GM18909 (cell line): Measurements from ENCODE around the gene FGF14.

ENCODE experiments used
- ATAC-seq: cut with Tn5 transposase; IDR thresholded peaks from one replicate; pipeline ENCODE4 v1.9.1; 2021; ENCODE audit warnings: mild to moderate bottlenecking; ENCODE audit not compliant: unreplicated experiment, poor library complexity

Gene FGF14

DNA sequence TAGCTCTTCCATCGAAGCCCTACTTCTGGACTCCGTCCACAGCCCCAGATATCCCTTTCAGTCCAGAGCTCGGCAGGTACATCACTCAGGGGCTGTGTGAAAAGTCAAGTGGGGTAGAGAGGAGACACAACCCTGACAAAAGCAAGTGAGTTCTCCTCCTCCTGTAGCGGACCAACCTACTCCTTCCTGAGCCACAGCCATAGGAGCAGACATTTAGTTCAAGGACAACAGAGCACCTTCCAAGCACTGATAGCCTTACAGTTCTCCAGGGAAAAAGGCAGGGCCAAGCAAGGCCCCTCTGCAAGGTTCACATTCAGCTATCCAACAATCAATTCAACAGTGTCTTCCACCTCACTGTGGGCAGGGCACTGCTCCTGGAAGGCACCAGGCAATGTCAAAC is 89.0 kb downstream of the FGF14 start:
- no peak for ATAC-seq

DNA sequence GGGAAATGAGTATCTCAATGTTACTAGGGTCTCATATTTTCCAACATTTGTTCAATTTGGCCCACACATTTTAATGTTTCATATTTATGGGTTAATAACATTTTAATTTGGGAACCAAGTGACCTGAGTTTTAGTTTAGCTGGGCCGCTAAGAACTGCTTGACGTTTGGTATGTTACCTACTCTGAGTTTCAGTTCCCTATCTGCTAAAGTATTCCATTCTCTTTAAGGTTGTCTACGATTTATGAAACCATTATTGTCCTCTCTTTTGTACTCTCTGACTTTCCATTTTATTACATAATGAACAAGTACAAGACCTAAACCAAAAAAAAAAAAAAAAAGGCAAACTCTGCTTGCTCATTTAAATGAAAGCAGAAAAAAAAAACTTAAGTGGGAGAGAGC is 89.9 kb downstream of the FGF14 start:
- peak; percentile 79 for ATAC-seq

DNA sequence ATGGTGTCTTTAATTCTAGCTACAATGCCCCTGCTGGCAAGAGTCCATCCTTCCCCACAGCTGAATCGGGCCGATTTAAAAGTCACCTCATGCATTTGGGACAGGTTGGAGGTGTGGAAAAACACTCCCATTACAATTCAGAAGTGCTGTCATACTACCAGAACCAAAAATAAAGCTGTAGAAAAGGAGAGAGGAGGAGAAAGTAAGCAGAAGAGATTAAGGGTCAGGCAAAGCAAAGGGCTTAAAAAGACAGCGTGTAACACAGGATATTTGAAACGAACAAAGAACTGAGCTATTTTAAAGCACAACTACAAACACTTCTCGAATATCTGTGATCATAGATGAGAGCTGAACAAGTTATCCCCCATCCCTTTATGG is 90.4 kb downstream of the FGF14 start:
- ATAC-seq = no peak

DNA sequence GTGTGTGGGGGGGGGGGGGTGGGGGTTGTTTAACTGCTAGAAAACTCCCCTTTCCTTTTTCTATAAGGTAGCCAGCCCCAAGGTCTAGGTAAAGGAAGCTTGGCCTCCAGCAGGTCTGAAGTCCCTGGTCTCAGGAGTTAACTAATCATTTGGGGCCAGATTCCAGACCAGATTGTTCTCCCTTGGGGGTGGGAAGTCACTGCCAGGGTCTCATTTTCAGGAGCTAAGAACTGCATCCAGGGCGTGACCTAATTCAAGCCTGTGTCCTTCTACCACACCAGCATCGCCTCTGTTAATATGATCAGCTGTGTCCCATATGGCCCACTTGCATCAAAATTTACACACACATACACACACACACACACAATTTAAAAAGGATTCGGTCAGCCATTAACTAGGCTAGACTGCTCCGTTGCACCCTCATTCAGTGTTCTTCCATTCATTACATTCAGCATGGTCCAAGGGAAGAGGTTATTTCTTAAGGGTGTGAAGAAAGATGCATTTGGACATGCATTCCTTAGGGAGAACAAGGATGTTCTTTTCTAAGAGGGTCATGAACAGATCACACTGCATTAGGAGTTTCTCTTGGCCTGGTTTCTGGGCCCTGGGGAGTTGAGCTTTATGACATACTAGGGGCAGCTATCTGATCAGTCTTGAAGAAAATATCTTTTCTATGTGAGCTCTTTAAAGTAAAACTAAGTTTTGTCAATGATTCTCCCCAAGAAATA is 91.0 kb downstream of the FGF14 start:
- ATAC-seq = no peak

DNA sequence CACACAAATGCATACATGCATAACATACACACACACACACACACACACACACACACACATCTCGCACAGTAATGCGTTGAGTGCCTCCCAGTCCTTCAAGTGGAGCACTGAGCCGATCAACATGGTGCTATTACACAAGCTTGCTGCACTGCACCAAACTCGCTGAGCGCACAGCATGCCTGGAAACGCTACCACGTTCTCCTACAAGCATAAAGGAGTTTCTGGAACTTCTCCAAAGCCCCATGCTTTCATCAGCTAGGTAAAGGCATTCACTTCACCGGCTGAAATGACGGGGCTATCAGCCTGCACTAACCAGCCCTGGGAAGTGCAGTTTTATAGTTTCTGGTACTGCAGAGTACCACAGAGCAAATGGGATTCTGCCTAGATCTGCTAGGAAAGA is 92.7 kb downstream of the FGF14 start:
- no peak for ATAC-seq

DNA sequence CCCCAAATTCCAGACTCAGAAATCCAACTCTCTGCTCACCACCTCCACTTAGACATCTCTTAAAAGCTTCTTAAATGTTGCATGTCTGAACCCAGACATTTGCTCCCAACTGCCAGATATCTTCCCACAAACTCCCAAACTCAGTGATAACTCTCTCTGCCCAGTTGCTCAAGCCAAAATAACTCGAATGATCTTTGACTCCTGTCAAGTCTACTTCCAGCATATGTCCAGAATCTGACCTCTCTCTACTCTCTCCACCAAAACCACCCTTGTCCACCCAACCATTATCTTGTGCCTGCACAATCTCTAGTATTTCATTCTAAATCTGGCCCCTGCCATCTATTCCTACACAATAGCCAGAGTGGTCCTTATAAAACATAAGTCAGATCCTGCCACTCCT is 99.3 kb downstream of the FGF14 start:
- ATAC-seq = no peak

DNA sequence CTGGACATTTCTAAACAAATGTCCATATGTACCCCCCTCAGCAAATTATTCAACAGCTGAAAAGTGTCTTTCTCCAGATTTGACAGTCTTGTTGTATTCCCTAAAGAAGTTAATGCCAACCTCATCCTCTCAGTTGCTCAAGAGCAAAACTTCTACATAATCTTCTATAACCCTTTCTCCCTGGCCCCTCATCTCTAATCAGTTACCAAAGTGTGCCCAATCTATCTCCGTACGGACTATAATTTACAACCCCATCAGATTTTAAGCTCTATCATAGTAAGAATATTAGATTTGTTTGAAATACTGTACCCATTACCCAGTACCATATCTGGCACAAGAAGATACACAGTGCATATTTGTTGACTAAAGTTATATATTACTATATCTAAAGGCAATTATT is 101.5 kb downstream of the FGF14 start:
- ATAC-seq = no peak

DNA sequence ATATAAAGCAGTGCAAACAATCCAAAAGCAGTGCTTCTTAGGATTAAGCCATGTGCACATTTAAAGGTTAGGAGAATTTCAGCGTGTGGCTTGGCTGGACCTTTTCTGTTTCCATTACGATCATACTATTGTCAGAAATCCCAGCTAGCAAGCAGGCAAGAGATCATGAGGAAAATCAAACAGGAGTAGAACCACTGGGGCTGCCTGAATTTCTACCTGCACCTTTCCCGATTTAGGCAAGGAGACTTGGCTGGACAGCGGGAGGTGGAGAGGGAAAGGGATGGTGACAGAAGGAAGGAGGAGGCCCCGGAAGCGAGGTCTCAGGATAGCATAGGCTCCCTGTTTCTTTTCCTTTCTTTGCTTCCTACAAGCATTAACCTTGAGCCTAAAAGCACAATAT is 102.5 kb downstream of the FGF14 start:
- no peak for ATAC-seq

DNA sequence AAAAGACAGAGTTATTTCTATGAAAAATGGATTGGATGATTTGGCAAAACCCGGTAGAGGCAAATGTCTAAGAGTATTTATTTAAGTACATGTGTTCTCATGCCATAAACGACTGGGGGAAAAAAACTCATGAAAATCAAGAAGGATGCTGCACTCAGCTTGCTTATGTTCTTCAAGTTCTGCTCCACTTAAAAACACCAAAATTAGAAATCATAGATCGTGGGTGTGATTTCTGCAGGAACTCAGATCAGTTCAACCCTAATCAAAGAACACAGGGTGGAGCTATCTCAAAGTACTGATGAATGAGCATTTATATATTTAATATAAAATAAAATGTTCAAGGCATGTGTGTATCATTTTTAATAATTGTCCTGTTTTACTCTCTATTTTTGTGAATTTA is 103.8 kb downstream of the FGF14 start:
- no peak for ATAC-seq

DNA sequence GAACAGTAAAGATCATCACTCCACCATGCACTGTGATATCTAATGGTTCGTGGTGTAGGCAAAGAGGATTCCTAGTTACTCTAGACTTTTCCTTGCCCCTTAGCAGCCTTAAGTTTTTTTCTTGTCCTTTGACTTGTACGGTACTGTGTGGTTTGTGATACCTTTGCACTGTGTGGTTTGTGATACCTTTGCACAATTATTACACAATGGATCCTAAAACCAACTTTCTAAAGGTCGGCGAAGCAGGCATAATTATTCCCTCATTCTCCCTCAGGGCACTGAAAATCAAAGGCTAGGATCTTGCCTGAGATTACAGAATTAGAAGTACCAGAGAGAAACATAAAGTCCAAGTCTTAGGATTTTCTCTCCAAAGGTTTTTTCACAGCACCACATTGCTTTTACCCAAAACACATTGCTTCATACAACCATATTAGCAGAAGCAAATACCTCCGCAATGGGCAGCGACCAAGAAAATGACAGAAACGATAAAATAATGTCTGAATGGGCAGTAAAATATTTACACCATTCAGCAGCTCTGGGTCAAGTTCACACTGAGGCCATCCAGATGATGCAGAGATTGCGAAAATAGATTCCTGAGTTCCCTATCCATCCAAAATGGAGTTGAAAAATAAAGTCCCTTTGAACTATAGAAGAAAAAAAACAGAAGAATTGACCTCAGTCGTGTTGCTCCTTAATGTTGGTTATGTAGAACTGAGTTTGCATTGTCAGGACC is 106.4 kb downstream of the FGF14 start:
- ATAC-seq = no peak

DNA sequence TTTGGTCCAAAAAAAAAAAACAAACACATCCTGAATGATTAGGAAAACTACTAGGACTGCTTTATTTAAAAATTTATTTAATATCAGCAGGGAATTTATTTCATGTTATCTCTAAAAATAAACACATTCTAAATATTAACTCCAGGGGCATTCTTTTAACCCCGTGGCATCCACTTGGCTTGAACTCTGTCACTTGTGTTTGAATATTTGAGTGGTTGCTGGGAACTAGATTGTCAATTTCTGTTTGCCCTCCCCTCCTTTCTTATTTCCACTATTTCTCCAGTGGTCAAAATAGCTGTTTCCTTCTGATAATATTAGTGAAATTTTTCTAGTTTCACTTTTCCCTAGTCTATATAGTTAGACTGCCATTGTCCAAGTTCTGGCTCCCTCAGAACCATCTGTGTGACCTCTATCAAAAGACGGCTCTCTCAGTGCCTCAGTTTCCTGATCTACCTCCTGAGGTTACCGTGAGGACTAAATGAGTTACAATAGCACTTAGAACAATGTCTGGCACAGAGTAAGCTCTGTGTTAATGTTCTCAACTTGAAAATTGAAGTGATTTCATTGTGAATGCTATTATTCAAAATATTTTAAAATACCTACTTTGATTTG is 107.3 kb downstream of the FGF14 start:
- no peak for ATAC-seq

DNA sequence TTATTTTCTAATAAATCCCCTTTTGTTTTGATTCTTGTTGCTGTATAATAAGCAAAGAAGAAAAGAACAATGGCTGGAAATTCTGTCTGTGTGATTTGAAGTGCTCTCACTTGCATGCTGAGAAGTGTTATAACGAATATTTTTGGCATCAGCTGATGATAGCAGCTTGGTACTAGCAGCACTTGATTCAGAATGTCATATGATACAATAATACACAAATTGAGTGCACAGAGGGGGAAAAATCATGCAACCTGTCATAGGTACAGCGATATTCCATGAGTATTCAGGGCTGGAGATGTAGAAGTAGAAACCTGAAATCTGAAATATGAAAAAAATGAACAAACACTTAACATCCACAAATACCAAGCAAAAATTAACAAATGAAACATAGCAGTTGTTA is 108.1 kb downstream of the FGF14 start:
- ATAC-seq = no peak

DNA sequence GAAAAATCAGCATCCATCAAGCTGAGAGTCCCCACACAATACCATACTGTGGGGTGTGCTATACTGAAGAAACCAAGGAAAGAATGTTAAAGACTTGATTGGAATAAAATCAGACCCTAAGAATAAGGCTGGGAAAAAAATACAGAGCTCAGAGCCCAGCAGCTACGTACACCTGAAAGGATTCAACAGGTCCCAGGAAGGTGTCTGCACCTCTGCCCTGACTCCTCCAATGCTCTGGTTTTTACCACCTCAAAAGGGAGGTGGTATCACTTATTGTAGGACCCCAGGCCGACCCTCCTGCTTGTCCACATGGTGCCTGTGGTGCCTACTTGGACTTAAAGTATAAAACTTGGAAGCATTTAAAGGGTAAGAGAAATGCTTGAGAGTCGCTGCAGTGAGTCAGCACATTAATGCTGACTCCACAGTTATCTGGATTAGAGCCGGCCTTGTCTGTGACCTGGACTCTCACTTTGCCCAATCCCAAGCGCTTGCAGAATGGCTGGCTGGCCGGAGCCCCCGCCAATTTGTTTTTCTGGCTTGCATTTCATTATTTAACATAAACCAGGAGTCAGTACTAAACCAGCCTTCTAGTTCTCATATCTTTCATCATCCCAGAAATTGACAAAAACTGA is 110.1 kb downstream of the FGF14 start:
- ATAC-seq = no peak

DNA sequence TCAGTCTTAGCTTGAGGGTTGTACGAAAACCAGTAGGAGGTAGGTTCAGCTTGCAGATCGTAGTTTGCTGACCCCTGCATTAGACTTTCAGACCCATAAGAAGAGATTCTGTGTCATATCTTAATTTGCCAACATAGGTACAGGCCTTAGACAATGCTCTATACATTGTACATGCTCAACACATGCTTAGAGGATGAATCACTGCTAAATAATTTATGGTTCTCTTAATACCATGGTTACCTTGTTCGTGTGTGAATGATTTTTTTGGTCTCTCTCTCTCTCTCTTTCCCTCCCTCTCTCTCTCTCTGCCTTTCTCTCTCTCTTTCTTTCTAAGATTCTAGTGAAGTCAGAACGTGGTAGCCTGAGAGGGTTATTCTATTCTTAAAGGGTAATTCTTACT is 112.2 kb downstream of the FGF14 start:
- no peak for ATAC-seq

DNA sequence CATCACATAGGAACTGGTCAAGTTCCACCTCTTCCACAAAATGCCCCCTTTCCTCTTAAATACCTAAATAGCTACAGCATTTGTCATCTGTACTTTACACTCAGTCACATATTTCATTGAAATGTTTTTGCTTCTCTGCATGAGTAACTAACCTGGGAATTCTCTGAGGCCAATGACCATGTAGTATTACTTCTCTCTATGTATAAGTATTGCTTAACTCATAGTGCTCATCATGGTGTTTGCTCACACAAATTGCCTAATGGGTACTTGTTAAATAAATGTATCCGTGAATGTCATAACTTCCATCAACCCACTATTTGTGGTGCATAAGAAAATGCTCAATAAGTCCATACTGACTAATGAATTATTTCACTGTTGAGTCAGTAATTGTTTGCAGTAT is 115.5 kb downstream of the FGF14 start:
- ATAC-seq = no peak

DNA sequence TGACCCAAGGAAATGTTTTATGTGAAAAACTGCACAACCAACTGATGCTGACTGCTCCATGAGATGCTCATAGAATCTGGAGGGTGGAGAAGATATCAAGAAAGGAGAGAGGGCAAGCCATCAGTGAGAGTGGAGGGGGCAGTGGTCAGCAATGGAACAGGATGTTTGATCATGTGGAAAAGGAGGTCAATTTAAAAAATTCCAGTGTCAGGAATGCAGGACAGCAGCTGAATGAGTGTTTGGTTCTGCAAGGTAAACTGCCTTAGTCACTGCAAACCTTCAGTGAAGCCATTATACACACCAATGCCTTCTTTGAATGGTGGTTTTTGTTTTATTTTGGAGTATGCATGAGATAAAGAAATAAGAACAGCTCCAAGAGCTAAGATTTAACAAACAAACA is 121.5 kb downstream of the FGF14 start:
- no peak for ATAC-seq

DNA sequence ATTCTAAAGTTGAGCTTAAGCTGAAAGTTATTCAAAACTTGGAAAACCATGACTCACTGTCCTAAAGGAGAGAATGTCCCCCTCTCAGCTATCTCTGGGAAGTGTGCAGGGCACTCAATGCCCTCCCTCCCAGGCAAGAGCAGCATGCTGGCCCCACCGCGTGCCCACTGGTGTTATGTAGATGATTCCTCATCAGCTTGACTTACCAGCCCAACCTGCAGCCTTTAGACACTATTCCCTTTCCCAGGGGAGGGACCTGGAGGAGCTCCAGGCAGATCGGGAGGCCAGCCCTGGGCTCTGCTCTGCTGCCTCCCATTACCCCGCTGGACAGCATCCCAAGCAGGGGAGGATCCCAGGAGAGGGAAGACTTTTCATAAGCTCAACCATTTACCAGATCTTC is 124.6 kb downstream of the FGF14 start:
- ATAC-seq = no peak

DNA sequence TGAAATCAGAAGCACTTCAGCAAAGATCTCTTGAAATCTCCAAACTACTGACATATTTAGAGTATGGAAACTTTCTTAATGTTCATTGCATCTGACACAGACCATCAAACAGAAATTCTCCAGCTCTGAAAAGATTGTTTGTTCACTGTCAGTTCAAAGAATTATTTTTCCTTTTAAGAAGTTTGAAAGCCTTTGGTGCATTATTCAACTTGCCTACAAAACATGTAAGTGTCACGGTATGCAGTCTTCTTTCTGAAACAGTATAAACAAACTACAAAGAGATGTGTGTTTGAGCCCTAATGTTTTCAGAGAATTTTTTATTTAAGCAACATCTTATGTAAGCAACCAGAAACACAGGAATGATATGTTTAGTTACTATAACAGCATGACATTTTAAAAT is 125.4 kb downstream of the FGF14 start:
- no peak for ATAC-seq

DNA sequence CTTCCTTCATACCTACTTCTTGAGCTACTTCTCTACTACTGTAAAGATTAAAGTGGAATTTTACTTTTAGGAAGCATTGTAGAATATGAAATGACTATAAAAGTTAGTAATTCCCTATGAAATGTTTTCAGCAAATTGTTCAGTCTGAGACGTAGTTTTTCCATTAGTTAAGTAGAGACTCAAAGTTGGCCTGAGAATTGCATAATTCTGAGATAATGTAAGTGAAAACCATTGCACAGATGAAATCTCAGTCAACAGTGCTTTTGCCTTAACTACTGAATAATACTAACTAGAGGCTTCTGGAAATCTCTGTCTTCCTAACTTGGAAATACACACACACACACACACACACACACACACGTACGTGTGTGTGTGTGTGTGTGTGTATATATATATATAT is 125.9 kb downstream of the FGF14 start:
- ATAC-seq = no peak

DNA sequence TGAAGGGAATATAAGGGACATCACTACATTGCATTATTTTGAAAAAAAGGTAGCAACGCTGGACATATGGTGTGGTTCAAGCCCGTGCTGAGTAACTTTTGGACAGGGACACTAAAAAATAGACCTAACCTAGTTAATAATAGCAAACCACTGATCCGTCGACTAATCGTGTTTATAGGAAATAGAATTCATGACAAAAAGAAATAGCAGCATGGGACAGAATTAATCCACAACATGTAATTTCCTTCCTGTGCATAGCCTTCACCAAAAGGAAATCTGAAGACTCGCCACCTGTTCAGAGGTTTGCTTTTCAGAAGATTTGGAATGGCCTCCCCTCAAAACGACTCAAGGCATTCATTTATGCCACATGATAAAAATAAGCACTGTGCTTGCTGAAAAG is 128.7 kb downstream of the FGF14 start:
- no peak for ATAC-seq

DNA sequence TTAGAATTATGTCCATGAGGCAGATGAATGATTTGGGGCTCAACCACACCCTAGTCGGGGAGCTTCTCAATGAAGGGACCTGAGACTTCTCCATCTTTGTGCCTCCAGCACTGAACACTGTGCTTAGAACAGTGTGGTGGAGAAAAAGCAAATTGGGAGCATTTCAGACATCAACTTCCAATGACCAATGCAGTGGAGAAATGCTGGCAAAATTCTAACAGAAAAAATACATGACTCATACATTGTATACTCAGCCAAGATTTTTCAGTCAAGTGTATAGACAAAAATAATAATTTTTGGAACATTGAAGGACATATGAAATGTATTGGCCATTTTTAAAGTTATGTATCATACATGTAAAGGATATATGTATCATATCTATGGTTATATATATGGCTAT is 134.7 kb downstream of the FGF14 start:
- ATAC-seq = no peak
